Progenitor cell of endocrine pancreas (in vitro differentiated cells): Measurements from ENCODE around the gene SNAP47. TPM values are rescaled to one million over a fixed set of nuclear protein-coding genes. Genes with fewer than 3 reads are reported as not detected.
A peak's percentile ranks its signal among the peaks of the same experiment; 100 is the strongest.

ENCODE experiments used
- DNase-seq: peaks from one replicate; pipeline ENCODE4 v3.0.0; 2021; ENCODE audit warnings: low spot score; ENCODE audit not compliant: unreplicated experiment
- H3K27ac Mint-ChIP-seq: 2 replicates; pipeline ENCODE4 v1.8.0; 2021; ENCODE audit warnings: mild to moderate bottlenecking, moderate library complexity, mixed read lengths
- H3K27me3 Mint-ChIP-seq: 2 replicates; pipeline ENCODE4 v1.8.0; 2021; ENCODE audit warnings: mixed read lengths
- H3K36me3 Mint-ChIP-seq: 2 replicates; pipeline ENCODE4 v1.8.0; 2022; ENCODE audit warnings: mixed read lengths; ENCODE audit not compliant: insufficient read depth
- H3K4me1 Mint-ChIP-seq: 2 replicates; pipeline ENCODE4 v1.8.0; 2021; ENCODE audit warnings: low read depth, mixed read lengths
- H3K4me3 Mint-ChIP-seq: 2 replicates; pipeline ENCODE4 v1.8.0; 2021; ENCODE audit warnings: low read depth, mild to moderate bottlenecking, moderate library complexity, mixed read lengths
- H3K9me3 Mint-ChIP-seq: 2 replicates; pipeline ENCODE4 v1.8.0; 2021; ENCODE audit warnings: low read depth, mixed read lengths
- CTCF ChIP-seq: fragments of 200-600 bp; sonication (generic); IDR thresholded peaks from one replicate; pipeline ENCODE4 v1.5.0; 2021; ENCODE audit warnings: antibody characterized with exemption, mild to moderate bottlenecking; ENCODE audit not compliant: unreplicated experiment
- total RNA-seq: library from RNA; stranded (reverse); gene quantifications from 2 replicates; pipeline ENCODE4 v1.2.1, GENCODE V29; 2021

Gene SNAP47
- total RNA-seq, 1 donor from 2014 or later = 39.6 TPM

GRCh38 chr1:227760377-227760776 is 25.1 kb downstream of the SNAP47 start:
- no peak for DNase-seq
- H3K36me3 Mint-ChIP-seq = peaks cover 10% of the 10 kb centered on the region
- no peaks in the 10 kb centered on the region for H3K9me3 Mint-ChIP-seq
- H3K27me3 Mint-ChIP-seq = no peaks in the 10 kb centered on the region
- no peak overlapping the region for H3K4me3 Mint-ChIP-seq
- TF ChIP-seq CTCF = no peak
- H3K27ac Mint-ChIP-seq = no peak overlapping the region
- H3K4me1 Mint-ChIP-seq = no peaks in the 10 kb centered on the region

GRCh38 chr1:227761621-227762230 is 26.5 kb downstream of the SNAP47 start:
- Mint-ChIP-seq H3K27ac (no peak overlapping the region), H3K4me1 (peaks cover 3% of the 10 kb centered on the region), H3K36me3 (peaks cover 9% of the 10 kb centered on the region), H3K4me3 (no peak overlapping the region), H3K27me3 (no peaks in the 10 kb centered on the region), H3K9me3 (no peaks in the 10 kb centered on the region)
- no peak for TF ChIP-seq CTCF
- DNase-seq = no peak

GRCh38 chr1:227762231-227762911 is 27.1 kb downstream of the SNAP47 start:
- Mint-ChIP-seq H3K4me1 (peaks cover 3% of the 10 kb centered on the region), H3K27ac (no peak overlapping the region), H3K36me3 (peaks cover 9% of the 10 kb centered on the region), H3K9me3 (no peaks in the 10 kb centered on the region), H3K4me3 (no peak overlapping the region), H3K27me3 (no peaks in the 10 kb centered on the region)
- TF ChIP-seq CTCF = peak; percentile 89
- peak; percentile 73 for DNase-seq

GRCh38 chr1:227763246-227764018 is 28.2 kb downstream of the SNAP47 start:
- H3K27ac Mint-ChIP-seq = no peak overlapping the region
- DNase-seq = no peak
- peaks cover 12% of the 10 kb centered on the region for H3K36me3 Mint-ChIP-seq
- H3K4me3 Mint-ChIP-seq = no peak overlapping the region
- TF ChIP-seq CTCF = no peak
- no peaks in the 10 kb centered on the region for H3K27me3 Mint-ChIP-seq
- H3K9me3 Mint-ChIP-seq = no peaks in the 10 kb centered on the region
- peaks cover 3% of the 10 kb centered on the region for H3K4me1 Mint-ChIP-seq

- no peak for DNase-seq
- H3K4me3 Mint-ChIP-seq = no peak overlapping the region
- H3K27me3 Mint-ChIP-seq = no peaks in the 10 kb centered on the region
- H3K36me3 Mint-ChIP-seq = peaks cover 14% of the 10 kb centered on the region
- no peak for TF ChIP-seq CTCF
- H3K9me3 Mint-ChIP-seq = no peaks in the 10 kb centered on the region
- peaks cover 3% of the 10 kb centered on the region for H3K4me1 Mint-ChIP-seq
- no peak overlapping the region for H3K27ac Mint-ChIP-seq
Measured at GRCh38 chr1:227764019-227764391, 28.8 kb downstream of the SNAP47 start.
